GM19468 (cell line): ENCODE measurements around the gene TAS1R2.

Source experiments
- ATAC-seq: cut with Tn5 transposase; IDR thresholded peaks from one replicate; pipeline ENCODE4 v1.9.1; 2021; ENCODE audit warnings: mild to moderate bottlenecking, moderate library complexity, moderate number of reproducible peaks; ENCODE audit not compliant: unreplicated experiment; ENCODE audit errors: extremely low read depth

TAS1R2 gene

DNA sequence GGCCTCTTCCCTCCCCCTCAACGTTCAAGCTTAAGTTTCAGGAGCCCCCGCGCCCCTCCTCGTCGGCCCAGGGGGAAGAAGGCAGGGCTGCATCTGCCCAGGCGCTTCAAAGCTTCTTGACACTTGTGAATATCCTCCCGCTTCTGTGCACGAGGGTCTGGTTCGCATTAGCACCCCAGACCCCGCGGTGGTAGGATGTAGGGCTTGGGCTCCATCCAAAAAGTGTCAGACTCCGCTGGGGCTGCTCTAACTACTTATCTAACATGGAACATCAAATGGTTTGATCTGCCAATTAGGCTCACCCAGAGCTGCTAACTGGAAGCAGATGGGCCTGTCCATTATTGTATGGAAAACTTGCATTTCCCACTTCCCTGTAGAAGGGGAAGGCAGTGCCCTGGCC lies 28.9 kb downstream of the TAS1R2 start:
- ATAC-seq: no peak

GRCh38 chr1:18829671-18830070 lies 29.8 kb downstream of the TAS1R2 start:
- ATAC-seq: no peak

DNA sequence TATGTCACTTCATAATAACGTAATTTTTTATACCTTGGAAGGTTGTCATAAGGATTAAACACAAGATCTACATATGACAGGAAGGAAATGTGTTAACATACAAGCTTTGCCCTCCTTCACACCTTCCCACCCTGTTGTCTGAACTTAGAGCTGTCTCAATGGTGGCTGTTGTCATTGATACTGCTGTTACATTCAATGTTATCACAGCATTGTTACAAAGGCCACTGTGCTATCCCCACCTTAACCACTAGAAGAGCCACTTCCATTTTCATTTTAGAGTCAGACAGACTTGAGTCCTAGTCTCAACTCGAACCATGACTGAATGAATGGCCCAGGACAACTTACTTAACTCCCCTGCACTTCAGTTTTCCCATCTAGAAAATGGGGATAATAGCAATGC lies 31.2 kb downstream of the TAS1R2 start:
- ATAC-seq: no peak

GRCh38 chr1:18823438-18823837 lies 36.0 kb downstream of the TAS1R2 start:
- no peak for ATAC-seq

DNA sequence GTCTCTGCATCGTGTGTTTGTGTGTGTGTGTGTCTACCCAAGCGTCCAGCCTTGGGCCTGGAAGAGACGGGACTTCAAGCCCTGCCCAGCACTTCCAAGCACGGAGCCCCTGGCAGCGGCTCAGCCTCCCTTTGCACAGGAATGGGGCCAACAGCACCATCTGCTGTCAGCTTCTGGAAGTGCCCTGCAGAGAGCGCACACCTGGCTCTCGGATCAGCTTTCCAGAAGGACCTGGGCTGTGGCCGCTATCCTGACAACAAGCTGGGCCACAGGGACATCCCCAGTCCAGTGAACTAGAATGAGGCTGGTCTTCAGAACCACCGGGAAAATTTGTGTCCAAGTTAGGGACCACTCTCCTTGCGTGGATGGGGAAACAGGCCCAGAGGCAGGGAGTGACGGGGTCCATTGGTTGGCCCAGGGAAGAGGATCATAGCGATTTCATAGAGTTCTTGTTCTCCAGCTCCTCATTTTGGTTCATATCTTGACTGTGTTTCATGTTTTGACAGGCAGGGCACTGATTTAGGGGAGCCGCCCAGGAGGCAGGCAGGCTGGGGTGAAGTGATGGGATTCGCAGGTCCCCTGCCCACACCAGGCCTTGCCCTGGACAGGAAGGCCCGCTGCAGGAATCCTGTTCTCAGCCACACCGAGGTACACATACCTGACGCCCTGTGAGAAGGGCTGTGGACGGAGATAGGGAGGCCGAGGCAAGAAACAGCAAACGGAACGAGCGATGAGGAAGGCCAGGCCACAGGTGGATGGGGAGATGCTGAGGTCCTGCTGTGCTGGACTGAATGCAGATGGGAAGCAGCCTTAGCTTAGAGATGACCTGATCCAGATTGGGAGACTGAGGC lies 38.4 kb downstream of the TAS1R2 start:
- no peak for ATAC-seq

- ATAC-seq: no peak
These were observed 39.3 kb downstream of the TAS1R2 start for GRCh38 chr1:18819986-18820790.

GRCh38 chr1:18819203-18819602 lies 40.3 kb downstream of the TAS1R2 start:
- ATAC-seq: no peak

DNA sequence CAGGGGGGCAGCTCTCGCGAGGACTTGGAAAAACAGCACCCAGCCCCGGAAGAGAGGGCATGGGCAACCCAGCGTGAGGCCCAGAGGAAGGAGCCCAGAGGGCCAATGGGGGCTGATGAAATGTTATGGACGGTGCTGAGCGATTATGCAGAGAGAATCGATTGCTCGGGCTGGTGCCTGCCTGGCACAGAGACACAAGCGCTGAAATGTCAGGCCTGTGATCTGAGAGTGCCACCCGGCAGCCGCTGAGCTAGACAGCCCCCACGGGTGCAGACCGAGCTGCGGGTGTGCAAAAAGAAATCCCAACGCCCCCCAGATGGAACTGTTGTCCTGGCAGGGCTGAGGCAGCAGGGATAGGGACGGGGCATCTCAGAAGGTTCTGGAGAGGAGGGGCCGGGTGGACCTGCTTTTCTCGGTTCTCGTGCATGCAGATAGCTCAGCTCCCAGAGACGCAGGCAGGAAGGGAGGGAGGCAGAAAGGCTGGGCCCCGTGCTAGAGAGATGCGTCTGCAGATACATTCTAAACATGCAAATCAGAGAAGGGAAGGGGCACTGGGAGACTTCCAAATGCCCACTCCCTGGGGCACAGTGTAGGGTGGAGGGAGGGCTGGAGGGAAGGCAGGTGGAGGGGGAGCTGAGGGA lies 41.5 kb downstream of the TAS1R2 start:
- ATAC-seq: no peak

DNA sequence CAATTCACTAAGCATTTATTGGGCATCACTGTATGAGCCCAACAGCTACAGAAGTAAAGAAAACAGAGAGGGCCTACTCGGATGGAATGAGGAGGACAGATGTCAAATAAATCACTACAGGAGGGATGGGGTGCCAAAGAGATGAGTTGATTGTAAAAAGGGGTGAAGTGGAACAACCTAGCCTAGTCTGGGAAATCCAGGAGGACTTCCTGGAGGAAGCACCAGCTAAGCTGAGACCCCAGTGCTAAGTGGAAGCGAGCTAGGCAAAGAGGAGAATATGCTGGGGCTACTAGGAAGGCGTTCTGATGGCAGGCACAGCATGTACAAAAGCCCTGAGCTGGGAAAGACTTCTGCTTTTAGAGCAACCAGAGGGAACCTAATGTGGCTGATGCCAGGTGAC lies 42.1 kb downstream of the TAS1R2 start:
- ATAC-seq: no peak

- no peak for ATAC-seq
These were observed 42.7 kb downstream of the TAS1R2 start for GRCh38 chr1:18816808-18817207.

GRCh38 chr1:18814874-18815531 lies 44.5 kb downstream of the TAS1R2 start:
- no peak for ATAC-seq

- ATAC-seq: no peak
These were observed 45.0 kb downstream of the TAS1R2 start for GRCh38 chr1:18814425-18814824.

DNA sequence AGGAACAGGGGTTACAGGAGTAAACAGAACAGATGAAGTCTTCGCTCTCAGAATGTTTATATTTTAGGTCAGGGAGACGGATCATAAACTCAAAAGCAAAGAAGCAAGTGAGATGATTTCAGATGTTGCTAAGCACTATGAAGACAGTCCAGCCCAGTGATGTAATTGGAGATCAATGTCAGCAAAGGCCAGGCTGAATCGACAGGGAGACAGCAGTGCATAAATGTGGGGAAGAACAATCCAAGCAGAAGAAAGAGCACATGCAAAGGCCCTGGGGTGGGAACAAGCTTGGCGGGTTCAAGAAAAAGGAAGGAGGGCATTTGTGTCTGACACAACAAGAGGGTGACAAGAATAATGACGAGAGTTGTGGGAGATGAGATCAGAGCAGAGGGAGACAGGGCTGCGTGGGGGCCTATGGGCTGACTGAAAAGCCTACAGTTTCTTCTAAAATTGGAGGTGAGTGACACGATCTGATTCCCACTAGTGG lies 47.0 kb downstream of the TAS1R2 start:
- ATAC-seq: no peak

DNA sequence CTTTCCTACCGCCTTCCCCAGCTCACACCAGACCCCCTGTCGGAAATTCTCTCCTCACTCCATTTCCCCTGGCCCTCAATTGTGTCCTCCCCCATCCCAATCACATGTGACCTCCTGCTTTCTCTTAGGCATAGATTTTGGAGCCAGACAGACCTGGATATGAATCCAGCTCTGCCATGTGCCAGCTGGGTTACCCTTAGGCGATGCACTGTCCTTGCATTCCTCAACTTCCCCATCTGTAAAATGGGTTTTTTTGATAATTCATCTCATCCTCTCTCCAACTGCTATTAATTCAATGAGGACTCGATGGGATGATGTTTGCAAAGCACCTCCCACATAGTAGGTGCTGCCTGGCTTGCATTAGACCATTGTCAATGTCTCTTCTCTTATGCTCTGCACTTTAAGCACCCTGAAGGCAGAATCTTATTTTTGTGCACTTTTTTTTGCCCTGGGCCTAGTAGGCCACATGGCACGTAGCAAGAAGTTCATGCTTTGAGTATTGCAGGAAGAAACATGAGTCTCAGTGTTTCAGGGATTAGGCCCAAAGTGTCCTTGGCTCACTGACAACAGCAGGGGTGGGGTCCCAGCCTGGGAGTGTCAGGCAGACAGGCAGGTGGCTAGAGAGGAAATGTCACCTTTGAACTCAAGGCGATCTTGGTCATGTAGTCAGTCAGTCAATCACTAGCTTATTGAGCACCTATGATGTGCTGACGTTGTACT lies 47.6 kb downstream of the TAS1R2 start:
- ATAC-seq: no peak

DNA sequence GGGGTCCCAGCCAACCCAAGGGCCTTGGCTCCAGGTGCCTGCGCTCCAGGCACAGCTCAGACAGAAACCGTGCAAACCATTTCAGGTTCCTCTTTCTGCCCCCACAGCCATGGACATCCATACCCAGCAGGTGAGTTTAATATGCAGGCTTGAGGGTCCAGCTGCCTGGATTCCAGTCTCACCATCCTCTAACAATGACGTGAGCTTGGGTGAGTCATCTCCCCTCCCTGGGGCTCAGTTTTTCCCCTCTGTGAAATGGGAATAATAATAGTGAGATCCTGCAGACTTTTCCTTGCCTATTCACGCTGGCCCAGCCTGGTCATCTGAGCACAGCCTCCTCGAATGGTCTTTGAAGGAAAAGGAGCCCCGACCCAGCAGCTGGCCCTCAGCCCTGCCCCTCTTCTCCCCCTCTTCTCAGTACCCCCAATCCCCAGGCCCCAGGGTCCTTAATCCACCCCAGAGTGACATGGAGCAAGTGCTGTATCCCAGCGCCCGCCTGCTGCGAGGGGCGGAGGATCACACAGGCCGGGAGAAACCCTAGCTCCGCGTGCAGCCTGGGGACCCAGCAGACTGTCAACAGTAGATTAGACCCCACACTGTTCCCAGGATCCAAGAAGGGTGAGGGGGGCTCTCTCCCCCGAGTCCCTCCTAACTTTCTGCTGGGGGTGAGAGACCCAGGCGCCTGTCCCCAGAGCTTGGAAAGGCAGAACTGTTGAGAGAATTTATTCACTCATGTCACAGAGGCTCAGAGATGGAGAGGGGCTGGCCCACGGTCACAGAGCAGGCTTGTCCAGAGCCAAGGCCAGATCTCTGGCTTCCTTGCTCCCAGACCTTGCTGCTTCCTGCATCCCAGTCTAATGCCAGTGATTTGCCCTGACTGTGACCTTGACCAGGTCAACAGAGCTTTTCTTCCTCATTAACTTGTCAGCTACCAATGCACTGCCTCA lies 49.2 kb downstream of the TAS1R2 start:
- ATAC-seq: no peak

DNA sequence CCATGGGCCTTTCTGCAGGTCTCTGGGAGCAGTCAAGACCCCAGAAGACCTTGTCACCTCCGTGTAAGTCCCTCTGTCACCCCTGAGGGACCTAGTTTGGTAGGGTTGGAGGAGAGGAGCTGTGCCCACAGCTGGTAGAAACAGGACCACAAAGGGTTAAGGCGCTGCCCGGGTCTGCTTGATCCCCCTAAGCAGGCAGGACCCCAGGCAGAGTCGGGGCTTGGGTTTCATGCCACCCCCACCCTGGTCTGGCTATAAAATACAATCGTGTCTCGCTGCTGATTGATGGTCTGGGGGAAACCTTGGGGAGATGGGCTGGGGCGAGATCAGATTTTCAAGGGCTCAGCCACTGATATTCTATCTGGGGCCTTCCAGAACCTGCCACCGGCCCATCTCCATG lies 50.9 kb downstream of the TAS1R2 start:
- ATAC-seq: no peak

GRCh38 chr1:18807334-18808063 lies 52.0 kb downstream of the TAS1R2 start:
- no peak for ATAC-seq
